K562 (cell line): ENCODE measurements around the gene MEFV. TPM values are rescaled to one million over a fixed set of nuclear protein-coding genes. Genes with fewer than 3 reads are reported as not detected.

Experiments used
- ATAC-seq: fragments of 200-7000 bp; cut with Tn5 transposase; 3 replicates; pipeline ENCODE4 v1.9.1; 2020; ENCODE audit warnings: moderate library complexity
- BruUV-seq: library from RNA; stranded (reverse); fragments of 400-500 nt; replicated peaks from 2 replicates; lab custom pipeline; 2021; lab: Mats Ljungman, UMichigan
- CTCF ChIA-PET: fragments of 300-600 bp; formaldehyde crosslinking; extraction: SDS; loops from one replicate; lab custom pipeline; 2021; ENCODE audit warnings: low intra/inter-chr PET ratio; lab: Yijun Ruan, JAX
- POLR2A ChIA-PET: fragments of 300-600, 350-650 bp; sonication (Branson Sonifier 250); formaldehyde crosslinking; extraction: SDS; loops from one replicate; lab custom pipeline; 2021; ENCODE audit warnings: antibody characterized with exemption, inconsistent platforms; lab: Yijun Ruan, JAX
- DNase-seq, 4 experiments: peaks; one replicate each; pipeline versions ENCODE4 v3.0.0 to v3.0.0-alpha.2; 2011 to 2018; ENCODE audit warnings: low spot score in 3 of 4, mixed read lengths in 3 of 4; ENCODE audit errors: extremely low read depth in 1 of 4
- FAIRE-seq: peaks from 2 replicates; lab custom pipeline; 2011; peaks lifted over from hg19 to GRCh38; lab: Jason Lieb, UNC
- H2AFZ ChIP-seq: 2 replicates; pipeline ENCODE4 v1.6.0; 2011; ENCODE audit warnings: low read depth, low read length, control low read depth, inconsistent platforms
- H3K27ac ChIP-seq: fragments of 200-600 bp; 3 replicates; pipeline ENCODE4 v1.8.0; 2011; ENCODE audit warnings: low read depth, mild to moderate bottlenecking, control low read depth, inconsistent platforms, low read length, moderate library complexity, mixed read lengths; ENCODE audit errors: extremely low read depth
- H3K27me3 ChIP-seq, 2 experiments: fragments of 300-600 bp in 1 of 2; 2 replicates in 1 of 2; 3 replicates in 1 of 2; pipeline versions ENCODE4 v1.6.0 to v1.8.0; 2011; ENCODE audit warnings: inconsistent platforms in 2 of 2, low read length in 2 of 2, mild to moderate bottlenecking in 1 of 2, mixed read lengths in 1 of 2, moderate library complexity in 1 of 2; ENCODE audit not compliant: control insufficient read depth in 2 of 2, insufficient read depth in 2 of 2
- H3K36me3 ChIP-seq: fragments of 300-600 bp; 3 replicates; pipeline ENCODE4 v1.8.0; 2011; ENCODE audit warnings: mild to moderate bottlenecking, low read length, inconsistent platforms; ENCODE audit not compliant: control insufficient read depth, insufficient read depth
- H3K4me1 ChIP-seq, 2 experiments: fragments of 200-600 bp in 1 of 2; replicated peaks in 1 of 2; 2 replicates in 1 of 2; 3 replicates in 1 of 2; pipeline versions ENCODE4 v1.5.1 to v1.8.0; 2011; ENCODE audit warnings: inconsistent platforms in 2 of 2, low read length in 2 of 2, mild to moderate bottlenecking in 1 of 2, mixed read lengths in 1 of 2, moderate library complexity in 1 of 2; ENCODE audit not compliant: control insufficient read depth in 2 of 2, insufficient read depth in 2 of 2
- H3K4me2 ChIP-seq: 2 replicates; pipeline ENCODE4 v1.6.1; 2011; ENCODE audit warnings: low read length, control low read depth, inconsistent platforms, mixed read lengths; ENCODE audit not compliant: insufficient read depth
- H3K4me3 ChIP-seq: fragments of 200-600 bp; sonication (generic), shearing (Covaris generic); 2 replicates; pipeline ENCODE4 v1.5.1; 2016; ENCODE audit warnings: control low read depth, inconsistent platforms
- H3K79me2 ChIP-seq: fragments of 200-600 bp; 3 replicates; pipeline ENCODE4 v1.8.0; 2011; ENCODE audit warnings: low read length, inconsistent platforms; ENCODE audit not compliant: control insufficient read depth, insufficient read depth
- H3K9ac ChIP-seq, 2 experiments: 2 replicates each; pipeline versions ENCODE4 v1.6.0 to v1.6.1; 2011; ENCODE audit warnings: low read depth in 2 of 2, low read length in 2 of 2, control low read depth in 1 of 2, inconsistent platforms in 1 of 2, mild to moderate bottlenecking in 1 of 2, mixed read lengths in 1 of 2; ENCODE audit not compliant: insufficient read depth in 1 of 2
- H3K9me1 ChIP-seq: one replicate; pipeline ENCODE4 v1.6.0; 2011; ENCODE audit warnings: inconsistent platforms, mild to moderate bottlenecking, low read length, moderate library complexity; ENCODE audit not compliant: control insufficient read depth, insufficient read depth
- H3K9me3 ChIP-seq: replicated peaks from 2 replicates; pipeline ENCODE4 v1.5.1; 2011; ENCODE audit warnings: low read depth, low read length, inconsistent platforms; ENCODE audit not compliant: control insufficient read depth, insufficient read depth
- H4K20me1 ChIP-seq: replicated peaks from 2 replicates; pipeline ENCODE4 v1.6.1; 2011; ENCODE audit warnings: low read length, inconsistent platforms, mixed read lengths; ENCODE audit not compliant: control insufficient read depth, insufficient read depth
- FOXJ3 ChIP-seq: sonication (generic); formaldehyde crosslinking; IDR thresholded peaks from 2 replicates; pipeline ENCODE4 v1.4.0; 2020; ENCODE audit warnings: mild to moderate bottlenecking, missing genetic modification reagents
- GATAD2B ChIP-seq: fragments of 450-650 bp; IDR thresholded peaks from 2 replicates; pipeline ENCODE4 v1.6.1; 2017; ENCODE audit warnings: mild to moderate bottlenecking, borderline replicate concordance
- HMG20B ChIP-seq: fragments of 250-450 bp; sonication (Bioruptor Pico); IDR thresholded peaks from 2 replicates; pipeline ENCODE4 v1.5.0; 2021; ENCODE audit warnings: mild to moderate bottlenecking
- NFE2 ChIP-seq: IDR thresholded peaks from 2 replicates; pipeline ENCODE4 v1.6.1; 2014; ENCODE audit warnings: antibody characterized with exemption, low read depth
- NFIX ChIP-seq: fragments of 250-450 bp; sonication (Bioruptor Pico); IDR thresholded peaks from 2 replicates; pipeline ENCODE4 v1.4.0; 2020; ENCODE audit warnings: low read depth, mild to moderate bottlenecking, moderate library complexity
- NFYB ChIP-seq: IDR thresholded peaks from 2 replicates; pipeline ENCODE4 v1.6.1; 2011; ENCODE audit warnings: mild to moderate bottlenecking, moderate library complexity; ENCODE audit not compliant: insufficient read length; ENCODE audit errors: extremely low read depth
- PML ChIP-seq: IDR thresholded peaks from 2 replicates; pipeline ENCODE4 v1.6.1; 2012; ENCODE audit warnings: low read length, inconsistent platforms
- POLR2AphosphoS2 ChIP-seq: IDR thresholded peaks from 2 replicates; pipeline ENCODE4 v1.6.1; 2012; ENCODE audit warnings: low read length, improper control_type of control experiment
- POLR3A ChIP-seq: IDR thresholded peaks from 2 replicates; pipeline ENCODE4 v1.6.1; 2011; ENCODE audit warnings: borderline replicate concordance, mild to moderate bottlenecking, moderate library complexity; ENCODE audit not compliant: insufficient read length, insufficient read depth; ENCODE audit errors: extremely low read depth
- RBM14 ChIP-seq: fragments of 200-400 bp; formaldehyde crosslinking; IDR thresholded peaks from 2 replicates; pipeline ENCODE4 v1.6.1; 2018; ENCODE audit warnings: low read depth, mild to moderate bottlenecking, low read length, moderate library complexity, borderline replicate concordance; ENCODE audit not compliant: insufficient read depth
- SIN3A ChIP-seq, 2 experiments: fragments of 150-350 bp in 1 of 2; IDR thresholded peaks; 2 replicates each; pipeline ENCODE4 v1.6.1; 2011 to 2016; ENCODE audit warnings: borderline replicate concordance in 2 of 2, low read depth in 2 of 2, low read length in 2 of 2, mild to moderate bottlenecking in 2 of 2, moderate library complexity in 2 of 2; ENCODE audit not compliant: control insufficient read depth in 1 of 2
- SREBF2 ChIP-seq: sonication (generic); formaldehyde crosslinking; IDR thresholded peaks from 2 replicates; pipeline ENCODE4 v1.4.0; 2020; ENCODE audit warnings: mild to moderate bottlenecking, missing genetic modification reagents
- TRIM24 ChIP-seq, 2 experiments: fragments of 450-650 bp; IDR thresholded peaks; 2 replicates each; pipeline ENCODE4 v1.6.1; 2016
- ZNF324 ChIP-seq: fragments of 250-450 bp; sonication (Bioruptor Pico); IDR thresholded peaks from 2 replicates; pipeline ENCODE4 v1.4.0; 2020; ENCODE audit warnings: mild to moderate bottlenecking
- WGBS: fragments of 100-300 bp; shearing (Covaris generic); methylation state at CpG from one replicate; pipeline ENCODE4 v1.1.6; 2016; ENCODE audit warnings: low coverage, mixed read lengths; ENCODE audit not compliant: insufficient coverage; ENCODE audit errors: missing lambda C conversion rate; 5-methylcytosine and 5-hydroxymethylcytosine counted together
- in situ Hi-C: fragments of 300-500 bp; cut with MboI; formaldehyde crosslinking; loops from 4 replicates; pipeline ENCODE4 v1.15.0; 2018; ENCODE audit warnings: inconsistent platforms, mixed read lengths
- intact Hi-C: fragments of 100-400 bp; cut with micrococcal nuclease; formaldehyde crosslinking; loops from 2 replicates; pipeline ENCODE4 v1.14.2; 2022
- polyA plus RNA-seq, 8 experiments: library from polyadenylated mRNA; depleted of rRNA in 4 of 8; stranded (reverse) in 5 of 8; unstranded in 3 of 8; fragments of >200 nt; fragmentation: Nextera tagmentation in 2 of 8; fragmentation: Illumina TruSeq in 1 of 8; extraction: Ambion mirVana in 2 of 8; extraction: Trizol in 1 of 8; gene quantifications; 2 replicates each; pipeline versions ENCODE4 v1.2.1 to v1.2.3, GENCODE V29; 2011 to 2014; ENCODE audit warnings: inconsistent platforms in 1 of 8, missing spikeins in 1 of 8
- total RNA-seq, 7 experiments: library from RNA; depleted of rRNA in 6 of 7; stranded (reverse); fragments of >200 nt in 6 of 7; fragmentation: Illumina TruSeq in 2 of 7; extraction: Trizol in 2 of 7; gene quantifications; 2 replicates each; pipeline versions ENCODE4 v1.2.1 to v1.2.3, GENCODE V29; 2011 to 2021; ENCODE audit warnings: low replicate concordance in 1 of 7

MEFV gene
- total and polyA plus RNA-seq, 9 of the 15 experiments (the other 6 are each of a cell fraction or from before 2014, with no cell fraction given): 0.14 TPM; not detected in 8

DNA sequence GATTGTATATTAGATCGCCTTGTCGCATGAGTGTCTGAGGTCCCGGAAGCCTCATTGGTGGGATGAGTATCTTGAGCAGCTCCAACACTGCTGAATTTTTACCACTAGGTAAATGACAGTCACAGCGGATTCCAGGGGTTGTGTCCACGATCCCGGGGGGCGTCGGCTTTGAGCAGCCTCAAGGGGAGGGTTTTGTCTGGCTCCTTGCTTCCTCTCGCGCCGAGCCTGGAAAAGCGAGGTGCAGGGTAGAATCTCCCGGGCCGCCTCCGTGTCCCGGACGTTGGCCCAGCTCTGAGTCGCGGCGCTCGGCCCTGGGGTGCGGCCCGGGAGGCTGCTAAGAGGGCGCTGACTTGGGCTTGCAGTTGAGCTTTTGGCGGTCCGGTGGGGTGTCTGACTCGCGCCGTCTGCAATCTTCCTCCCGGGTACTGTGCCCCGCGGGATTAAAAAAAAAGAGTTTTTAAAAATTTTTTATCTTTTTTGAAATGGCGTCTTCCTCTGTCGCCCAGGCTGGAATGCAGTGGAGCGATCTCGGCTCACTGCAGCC, 63.9 kb downstream of the MEFV start:
- no peak overlapping the region for H3K4me3 ChIP-seq
- ATAC-seq (no peak), FAIRE-seq (no peak), DNase-seq (no peak)
- H3K36me3 ChIP-seq: no peaks in the 10 kb centered on the region
- no TSS peak for BruUV-seq
- ChIA-PET CTCF (no interaction called here), POLR2A (interaction anchor here (0.6 to 1.0 kb wide), 2 partner anchors 32 to 33 kb away, joined by 3 read pairs; no protein-coding TSS in a partner anchor)
- in situ Hi-C loops (no loop called here), intact Hi-C loops (no loop called here)
- H3K9ac ChIP-seq: no peak overlapping the region
- no peaks in the 10 kb centered on the region for H3K9me1 ChIP-seq
- TF ChIP-seq FOXJ3 (CRISPR knock-in tag) (no peak), POLR2AphosphoS2 (no peak), GATAD2B (no peak), PML (no peak), NFYB (no peak), TRIM24 (IDR thresholded peaks at IDR 0.05) (no peak), SIN3A (IDR thresholded peaks at IDR 0.05; ENCODE audit: borderline replicate concordance in 2 of 2, control insufficient read depth in 1 of 2, low read depth in 2 of 2, low read length in 2 of 2) (no peak), HMG20B (CRISPR knock-in tag) (no peak), NFIX (CRISPR knock-in tag) (no peak), SREBF2 (no peak), ZNF324 (no peak), NFE2 (no peak), POLR3A (no peak), RBM14 (no peak)
- H3K27me3 ChIP-seq: 0 out of 5 replicates have a peak, but pooled peaks cover 0 to 4% of the 10 kb centered on the region in 2 experiments
- no peaks in the 10 kb centered on the region for H3K9me3 ChIP-seq
- H3K27ac ChIP-seq: no peak overlapping the region
- H3K4me1 ChIP-seq: peaks cover 26 to 61% of the 10 kb centered on the region in 2 experiments
- 94% methylated on average over 15 of the region's 36 CpGs for WGBS
- no peaks in the 10 kb centered on the region for H4K20me1 ChIP-seq
- H3K79me2 ChIP-seq: no peaks in the 10 kb centered on the region
- H3K4me2 ChIP-seq: no peak overlapping the region
- no peak overlapping the region for H2AFZ ChIP-seq

Other genes with a start within 250 kb of the MEFV start
Only the 7 nearest of the 23 such genes appear.
- gene ZNF213, start 121.6 kb downstream of the MEFV start, total RNA-seq (2014; rRNA removed): 2.7 and 3.2 TPM in 2 replicates
- gene ZNF213, start 121.6 kb downstream of the MEFV start, total RNA-seq (2014; rRNA removed; fragmentation: Illumina TruSeq; extraction: Trizol): 0.61 and 0.84 TPM in 2 replicates
- gene ZNF213, start 121.6 kb downstream of the MEFV start, total RNA-seq (2015; rRNA removed; fragmentation: Illumina TruSeq; extraction: Trizol): 1.8 and 2.1 TPM in 2 replicates
- 9.3 and 10.0 TPM in 2 replicates for gene ZNF213, start 121.6 kb downstream of the MEFV start, total RNA-seq (2021)
- 0.74 and 1.2 TPM in 2 replicates for gene ZNF213, start 121.6 kb downstream of the MEFV start, polyA plus RNA-seq (2011; rRNA removed)
- 1.8 and 5.0 TPM in 2 replicates for gene ZNF213, start 121.6 kb downstream of the MEFV start, polyA plus RNA-seq (2014; fragmentation: Illumina TruSeq; extraction: Trizol)
- gene ZNF213, start 121.6 kb downstream of the MEFV start, polyA plus RNA-seq (2014; fragmentation: Nextera tagmentation; extraction: Ambion mirVana): under 1 TPM; 0.49 to 0.62 TPM
- gene ZNF213, start 121.6 kb downstream of the MEFV start, polyA plus RNA-seq (2014; rRNA removed): 3.1 and 3.2 TPM in 2 replicates
- gene OR1F1, start 68.4 kb downstream of the MEFV start, total RNA-seq (2014; rRNA removed): 0.45 TPM in 1 of 2 replicates, not detected in the other
- gene OR1F1, start 68.4 kb downstream of the MEFV start, total RNA-seq (2014; rRNA removed; fragmentation: Illumina TruSeq; extraction: Trizol): 0.15 and 0.54 TPM in 2 replicates
- 0.23 TPM in 1 of 2 replicates, not detected in the other for gene OR1F1, start 68.4 kb downstream of the MEFV start, total RNA-seq (2015; rRNA removed; fragmentation: Illumina TruSeq; extraction: Trizol)
- 0.22 TPM in 1 of 2 replicates, not detected in the other for gene OR1F1, start 68.4 kb downstream of the MEFV start, total RNA-seq (2021)
- gene OR1F1, start 68.4 kb downstream of the MEFV start, polyA plus RNA-seq (2011; rRNA removed): 0.46 TPM in 2 replicates
- gene OR1F1, start 68.4 kb downstream of the MEFV start, polyA plus RNA-seq (2014; fragmentation: Illumina TruSeq; extraction: Trizol): 0.30 and 0.61 TPM in 2 replicates
- not detected for gene OR1F1, start 68.4 kb downstream of the MEFV start, polyA plus RNA-seq (2014; fragmentation: Nextera tagmentation; extraction: Ambion mirVana)
- gene OR1F1, start 68.4 kb downstream of the MEFV start, polyA plus RNA-seq (2014; rRNA removed): 0.12 and 0.25 TPM in 2 replicates
- gene ZNF200, start 21.5 kb downstream of the MEFV start, total RNA-seq (2014; rRNA removed): 11.2 and 11.8 TPM in 2 replicates
- gene ZNF200, start 21.5 kb downstream of the MEFV start, total RNA-seq (2014; rRNA removed; fragmentation: Illumina TruSeq; extraction: Trizol): 11.6 and 15.1 TPM in 2 replicates
- gene ZNF200, start 21.5 kb downstream of the MEFV start, total RNA-seq (2015; rRNA removed; fragmentation: Illumina TruSeq; extraction: Trizol): 12.1 and 14.5 TPM in 2 replicates
- 9.6 and 11.5 TPM in 2 replicates for gene ZNF200, start 21.5 kb downstream of the MEFV start, total RNA-seq (2021)
- gene ZNF200, start 21.5 kb downstream of the MEFV start, polyA plus RNA-seq (2011; rRNA removed): 5.3 and 6.0 TPM in 2 replicates
- 9.2 and 11.0 TPM in 2 replicates for gene ZNF200, start 21.5 kb downstream of the MEFV start, polyA plus RNA-seq (2014; fragmentation: Illumina TruSeq; extraction: Trizol)
- 1 to 10 TPM; 4.8 to 6.6 TPM for gene ZNF200, start 21.5 kb downstream of the MEFV start, polyA plus RNA-seq (2014; fragmentation: Nextera tagmentation; extraction: Ambion mirVana)
- gene ZNF200, start 21.5 kb downstream of the MEFV start, polyA plus RNA-seq (2014; rRNA removed): 8.4 and 9.8 TPM in 2 replicates
- 45.9 and 48.3 TPM in 2 replicates for gene ZNF263, start 26.9 kb upstream of the MEFV start, total RNA-seq (2014; rRNA removed)
- 31.8 and 33.5 TPM in 2 replicates for gene ZNF263, start 26.9 kb upstream of the MEFV start, total RNA-seq (2014; rRNA removed; fragmentation: Illumina TruSeq; extraction: Trizol)
- gene ZNF263, start 26.9 kb upstream of the MEFV start, total RNA-seq (2015; rRNA removed; fragmentation: Illumina TruSeq; extraction: Trizol): 36.2 and 36.8 TPM in 2 replicates
- 26.3 and 30.6 TPM in 2 replicates for gene ZNF263, start 26.9 kb upstream of the MEFV start, total RNA-seq (2021)
- 8.6 and 11.0 TPM in 2 replicates for gene ZNF263, start 26.9 kb upstream of the MEFV start, polyA plus RNA-seq (2011; rRNA removed)
- 34.1 and 35.5 TPM in 2 replicates for gene ZNF263, start 26.9 kb upstream of the MEFV start, polyA plus RNA-seq (2014; fragmentation: Illumina TruSeq; extraction: Trizol)
- gene ZNF263, start 26.9 kb upstream of the MEFV start, polyA plus RNA-seq (2014; fragmentation: Nextera tagmentation; extraction: Ambion mirVana): 1 to 10 TPM; 4.6 to 4.8 TPM
- gene ZNF263, start 26.9 kb upstream of the MEFV start, polyA plus RNA-seq (2014; rRNA removed): 27.5 and 36.0 TPM in 2 replicates
- 4.9 and 5.8 TPM in 2 replicates for gene TIGD7, start 48.8 kb upstream of the MEFV start, total RNA-seq (2014; rRNA removed)
- 9.1 and 13.0 TPM in 2 replicates for gene TIGD7, start 48.8 kb upstream of the MEFV start, total RNA-seq (2014; rRNA removed; fragmentation: Illumina TruSeq; extraction: Trizol)
- 5.4 and 6.7 TPM in 2 replicates for gene TIGD7, start 48.8 kb upstream of the MEFV start, total RNA-seq (2015; rRNA removed; fragmentation: Illumina TruSeq; extraction: Trizol)
- 5.2 and 6.2 TPM in 2 replicates for gene TIGD7, start 48.8 kb upstream of the MEFV start, total RNA-seq (2021)
- 8.7 and 10.7 TPM in 2 replicates for gene TIGD7, start 48.8 kb upstream of the MEFV start, polyA plus RNA-seq (2011; rRNA removed)
- 9.0 and 9.4 TPM in 2 replicates for gene TIGD7, start 48.8 kb upstream of the MEFV start, polyA plus RNA-seq (2014; fragmentation: Illumina TruSeq; extraction: Trizol)
- 1 to 10 TPM in 1 of 2 experiments, under 1 TPM in 1; 0.84 to 2.0 TPM for gene TIGD7, start 48.8 kb upstream of the MEFV start, polyA plus RNA-seq (2014; fragmentation: Nextera tagmentation; extraction: Ambion mirVana)
- gene TIGD7, start 48.8 kb upstream of the MEFV start, polyA plus RNA-seq (2014; rRNA removed): 8.0 and 8.9 TPM in 2 replicates
- gene ZNF75A, start 48.9 kb upstream of the MEFV start, total RNA-seq (2014; rRNA removed): 14.0 and 15.8 TPM in 2 replicates
- gene ZNF75A, start 48.9 kb upstream of the MEFV start, total RNA-seq (2014; rRNA removed; fragmentation: Illumina TruSeq; extraction: Trizol): 23.2 and 26.2 TPM in 2 replicates
- 15.8 and 17.1 TPM in 2 replicates for gene ZNF75A, start 48.9 kb upstream of the MEFV start, total RNA-seq (2015; rRNA removed; fragmentation: Illumina TruSeq; extraction: Trizol)
- gene ZNF75A, start 48.9 kb upstream of the MEFV start, total RNA-seq (2021): 13.9 and 14.2 TPM in 2 replicates
- gene ZNF75A, start 48.9 kb upstream of the MEFV start, polyA plus RNA-seq (2011; rRNA removed): 13.9 and 20.8 TPM in 2 replicates
- gene ZNF75A, start 48.9 kb upstream of the MEFV start, polyA plus RNA-seq (2014; fragmentation: Illumina TruSeq; extraction: Trizol): 21.2 and 24.5 TPM in 2 replicates
- 10 to 100 TPM in 1 of 2 experiments, 1 to 10 TPM in 1; 7.2 to 10.1 TPM for gene ZNF75A, start 48.9 kb upstream of the MEFV start, polyA plus RNA-seq (2014; fragmentation: Nextera tagmentation; extraction: Ambion mirVana)
- 15.8 and 18.6 TPM in 2 replicates for gene ZNF75A, start 48.9 kb upstream of the MEFV start, polyA plus RNA-seq (2014; rRNA removed)
- gene OR2C1, start 99.3 kb upstream of the MEFV start, total RNA-seq (2014; rRNA removed): not detected in 2 replicates
- not detected in 2 replicates for gene OR2C1, start 99.3 kb upstream of the MEFV start, total RNA-seq (2014; rRNA removed; fragmentation: Illumina TruSeq; extraction: Trizol)
- not detected in 2 replicates for gene OR2C1, start 99.3 kb upstream of the MEFV start, total RNA-seq (2015; rRNA removed; fragmentation: Illumina TruSeq; extraction: Trizol)
- gene OR2C1, start 99.3 kb upstream of the MEFV start, total RNA-seq (2021): not detected in 2 replicates
- not detected in 2 replicates for gene OR2C1, start 99.3 kb upstream of the MEFV start, polyA plus RNA-seq (2011; rRNA removed)
- gene OR2C1, start 99.3 kb upstream of the MEFV start, polyA plus RNA-seq (2014; fragmentation: Illumina TruSeq; extraction: Trizol): not detected in 2 replicates
- gene OR2C1, start 99.3 kb upstream of the MEFV start, polyA plus RNA-seq (2014; fragmentation: Nextera tagmentation; extraction: Ambion mirVana): not detected
- not detected in 2 replicates for gene OR2C1, start 99.3 kb upstream of the MEFV start, polyA plus RNA-seq (2014; rRNA removed)